IMR-90 (cell line): Measurements from ENCODE around the gene ARHGEF18.

Experiments used
- BHLHE40 ChIP-seq: fragments of 150-350 bp; IDR thresholded peaks from 2 replicates; pipeline ENCODE4 v1.6.1; 2016; ENCODE audit warnings: mild to moderate bottlenecking, low read depth, low read length
- CTCF ChIP-seq: conservative IDR thresholded peaks from 2 replicates; pipeline ENCODE4 v1.5.1; 2012; ENCODE audit warnings: mild to moderate bottlenecking, low read depth, low read length, improper control_type of control experiment
- MAFK ChIP-seq: IDR thresholded peaks from 2 replicates; pipeline ENCODE4 v1.6.1; 2012; ENCODE audit warnings: low read depth, low read length, improper control_type of control experiment
- MAZ ChIP-seq: IDR thresholded peaks from 2 replicates; pipeline ENCODE4 v1.6.1; 2012; ENCODE audit warnings: low read depth, mild to moderate bottlenecking, low read length, improper control_type of control experiment, moderate library complexity, borderline replicate concordance
- NFE2L2 ChIP-seq: fragments of 150-350 bp; IDR thresholded peaks from 2 replicates; pipeline ENCODE4 v1.6.1; 2016; ENCODE audit warnings: low read depth, mild to moderate bottlenecking, low read length
- POLR2A ChIP-seq: IDR thresholded peaks from 2 replicates; pipeline ENCODE4 v1.6.1; 2012; ENCODE audit warnings: mild to moderate bottlenecking, low read depth, low read length
- RAD21 ChIP-seq: IDR thresholded peaks from 2 replicates; pipeline ENCODE4 v1.6.1; 2012; ENCODE audit warnings: low read length, improper control_type of control experiment
- RCOR1 ChIP-seq: IDR thresholded peaks from 2 replicates; pipeline ENCODE4 v1.6.1; 2012; ENCODE audit warnings: mild to moderate bottlenecking, low read length, improper control_type of control experiment; ENCODE audit not compliant: insufficient replicate concordance
- RFX5 ChIP-seq: IDR thresholded peaks from 2 replicates; pipeline ENCODE4 v1.8.0; 2012; ENCODE audit warnings: low read depth, mild to moderate bottlenecking, low read length, moderate library complexity

GRCh38 chr19:7386308-7386707 is 37.6 kb downstream of the ARHGEF18 start:
- TF ChIP-seq CTCF (no peak), POLR2A (no peak), RFX5 (no peak), MAZ (no peak), RAD21 (no peak), MAFK (no peak), RCOR1 (no peak), BHLHE40 (no peak), NFE2L2 (no peak)
